GM21529 (cell line): ENCODE data around the gene KRABD2.
"Not testable (repeated sequence)": the region's sequence is repeated elsewhere in the genome, so short reads cannot be mapped to it uniquely, and the experiment has no call there.

Experiments used
- ATAC-seq: cut with Tn5 transposase; IDR thresholded peaks from one replicate; pipeline ENCODE4 v1.9.1; 2021; ENCODE audit not compliant: unreplicated experiment

KRABD2 gene

GRCh38 chr17:8393470-8394231 is 17.1 kb upstream of the KRABD2 start:
- no peak for ATAC-seq

DNA sequence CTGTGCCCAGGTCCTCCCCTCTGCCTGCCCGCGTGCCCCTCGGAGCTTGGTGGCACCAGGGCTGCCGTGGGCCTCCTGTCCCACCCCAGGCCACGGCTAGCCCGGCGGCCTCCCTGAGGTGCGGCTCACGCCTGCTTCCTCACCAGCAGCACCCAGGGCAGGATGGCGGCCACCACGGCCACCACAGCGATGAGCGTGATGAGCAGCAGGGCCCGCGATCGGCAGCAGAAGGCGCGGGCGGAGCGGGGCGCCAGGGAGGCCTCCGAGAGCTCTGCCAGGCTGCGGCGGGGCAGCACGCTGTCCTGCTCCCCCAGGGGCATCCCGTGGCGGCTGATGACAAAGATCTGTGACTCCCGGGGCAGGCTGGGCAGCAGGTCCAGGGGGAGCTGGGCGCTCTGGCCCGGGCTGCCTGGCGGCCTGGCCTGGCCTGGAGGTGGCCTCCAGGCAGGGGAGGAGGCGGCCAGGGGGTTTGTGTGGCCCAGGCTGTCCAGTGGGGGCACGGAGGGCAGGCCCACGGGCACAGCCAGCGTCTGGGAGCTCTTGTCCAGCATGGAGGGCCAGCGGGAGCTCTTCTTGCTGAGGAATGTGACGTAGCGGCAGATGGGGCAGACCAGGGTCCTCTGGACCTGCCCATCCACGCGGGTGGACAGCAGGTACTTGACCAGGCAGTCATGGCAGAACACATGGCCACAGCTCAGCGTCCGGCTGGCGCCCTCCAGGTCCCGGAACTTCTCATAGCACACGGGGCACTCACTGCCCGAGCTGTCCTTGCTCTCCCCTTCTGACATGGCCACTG is 16.4 kb upstream of the KRABD2 start:
- ATAC-seq = no peak

DNA sequence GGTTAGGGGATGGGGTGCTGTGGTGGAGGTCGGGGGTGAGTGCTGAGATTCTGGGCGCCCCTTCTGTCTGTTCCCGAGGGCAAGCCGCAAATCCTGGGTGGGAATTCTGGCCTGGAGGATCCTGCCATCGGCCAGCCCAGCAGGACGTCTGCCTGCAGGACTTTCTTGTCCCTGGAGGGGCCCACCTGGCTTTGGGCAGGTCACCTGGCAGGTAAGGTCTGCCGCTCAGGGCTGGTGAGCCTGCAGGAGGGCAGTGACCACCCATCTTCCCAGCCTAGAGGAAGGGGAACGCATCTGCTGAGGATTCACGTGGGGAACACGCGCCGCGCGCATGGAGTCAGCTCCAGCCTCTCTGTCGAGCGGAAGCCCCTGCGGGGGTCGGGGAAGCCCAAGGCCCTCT is 15.8 kb upstream of the KRABD2 start:
- no peak for ATAC-seq

DNA sequence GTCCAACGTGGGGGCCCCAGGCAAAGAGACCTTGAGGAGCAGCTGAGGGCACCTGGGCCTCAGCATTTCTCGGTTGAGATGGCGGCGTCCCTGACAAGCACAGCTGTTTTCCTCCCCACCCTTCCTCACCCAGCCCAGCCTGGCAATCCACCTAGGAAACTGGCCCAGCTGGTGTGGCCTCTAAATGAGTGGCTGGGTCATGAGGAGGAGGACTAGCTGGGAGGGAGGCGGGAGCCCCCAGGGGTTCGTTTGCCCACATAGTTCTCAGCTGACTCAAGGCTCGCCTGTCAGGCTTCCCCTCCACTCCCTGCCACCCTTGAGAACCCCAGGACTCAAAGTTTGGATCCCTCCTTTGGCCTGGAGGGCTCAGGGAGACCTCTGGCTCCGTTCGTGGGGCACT is 15.2 kb upstream of the KRABD2 start:
- ATAC-seq = no peak

DNA sequence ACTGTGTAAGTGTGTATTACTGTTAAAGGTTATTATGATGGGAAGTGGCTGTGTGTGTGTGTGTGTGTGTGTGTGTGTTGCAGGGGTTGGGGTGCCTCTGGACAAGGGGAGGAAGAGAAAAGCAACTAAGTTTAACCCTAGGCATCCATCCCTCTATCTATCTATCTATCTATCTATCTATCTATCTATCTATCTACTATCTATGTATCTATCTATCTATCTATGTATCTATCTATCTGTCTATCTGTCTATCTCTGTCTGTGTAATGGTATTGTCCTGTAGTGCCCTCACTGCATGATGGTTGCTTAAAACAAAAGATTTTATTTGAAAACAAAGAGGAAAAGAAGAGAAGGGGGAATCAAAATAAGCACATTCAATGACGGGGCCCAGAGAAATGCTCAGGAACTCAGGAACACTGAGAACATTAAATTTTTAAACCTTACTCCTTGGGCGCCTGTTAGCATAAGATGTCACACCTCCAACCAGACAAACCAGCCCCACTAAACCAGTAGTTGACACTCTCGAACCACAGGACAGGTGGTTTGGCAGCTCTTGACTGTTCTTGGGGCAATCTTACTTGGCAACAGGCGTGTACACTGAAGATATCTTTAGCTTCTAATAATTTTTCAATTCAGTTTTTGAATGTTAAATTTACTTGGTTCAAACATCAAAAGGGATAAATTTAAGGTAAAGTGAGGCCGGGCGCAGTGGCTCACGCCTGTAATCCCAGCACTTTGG is 11.6 kb upstream of the KRABD2 start:
- no peak for ATAC-seq

DNA sequence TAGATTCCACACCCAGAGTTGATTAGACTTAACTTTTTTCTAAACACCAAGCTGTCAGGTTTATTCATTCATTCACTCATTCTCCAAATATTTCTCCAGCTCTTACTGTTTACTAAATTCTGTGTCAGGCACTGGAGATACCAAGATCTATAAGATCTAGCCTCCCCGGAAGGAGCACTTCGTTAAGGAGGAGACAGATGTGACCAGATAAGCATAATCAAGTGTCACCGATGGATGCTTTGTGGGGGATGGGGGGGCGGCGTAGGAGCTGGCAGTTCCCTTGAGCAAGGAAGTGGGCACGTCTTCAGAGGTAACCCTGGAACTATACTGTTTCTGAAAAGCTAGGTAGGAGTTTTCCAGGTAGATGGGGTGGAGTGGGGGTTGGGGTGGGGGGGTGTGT is 10.3 kb upstream of the KRABD2 start:
- ATAC-seq = no peak

DNA sequence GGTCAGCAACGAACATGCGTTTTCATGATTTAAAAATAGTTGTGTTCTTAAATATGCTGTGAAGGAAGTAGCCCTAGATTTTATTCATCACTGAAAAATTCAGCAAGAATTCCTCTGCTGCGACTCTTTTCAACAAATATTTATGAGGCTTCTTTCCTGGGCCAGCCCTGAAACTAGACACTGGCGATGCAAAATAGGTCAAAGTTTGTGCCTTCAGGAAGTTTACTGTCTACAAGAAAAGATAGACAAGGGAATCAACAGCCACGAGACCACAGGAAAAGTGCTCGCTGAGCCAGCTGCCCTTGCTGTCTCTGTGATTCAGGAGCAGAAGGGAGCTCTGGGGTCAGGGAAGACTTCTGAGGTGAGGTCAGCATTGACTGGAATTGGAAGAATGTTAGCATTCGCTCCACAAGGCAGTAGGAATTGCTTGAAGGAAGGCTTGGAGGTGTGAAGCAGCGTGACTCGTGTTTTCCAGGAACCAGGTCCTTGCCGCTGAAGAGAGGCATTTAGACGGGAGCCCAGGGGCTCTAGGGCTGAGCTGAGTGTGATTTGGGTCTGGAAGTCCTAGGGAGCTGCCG is 8.4 kb upstream of the KRABD2 start:
- ATAC-seq = no peak

DNA sequence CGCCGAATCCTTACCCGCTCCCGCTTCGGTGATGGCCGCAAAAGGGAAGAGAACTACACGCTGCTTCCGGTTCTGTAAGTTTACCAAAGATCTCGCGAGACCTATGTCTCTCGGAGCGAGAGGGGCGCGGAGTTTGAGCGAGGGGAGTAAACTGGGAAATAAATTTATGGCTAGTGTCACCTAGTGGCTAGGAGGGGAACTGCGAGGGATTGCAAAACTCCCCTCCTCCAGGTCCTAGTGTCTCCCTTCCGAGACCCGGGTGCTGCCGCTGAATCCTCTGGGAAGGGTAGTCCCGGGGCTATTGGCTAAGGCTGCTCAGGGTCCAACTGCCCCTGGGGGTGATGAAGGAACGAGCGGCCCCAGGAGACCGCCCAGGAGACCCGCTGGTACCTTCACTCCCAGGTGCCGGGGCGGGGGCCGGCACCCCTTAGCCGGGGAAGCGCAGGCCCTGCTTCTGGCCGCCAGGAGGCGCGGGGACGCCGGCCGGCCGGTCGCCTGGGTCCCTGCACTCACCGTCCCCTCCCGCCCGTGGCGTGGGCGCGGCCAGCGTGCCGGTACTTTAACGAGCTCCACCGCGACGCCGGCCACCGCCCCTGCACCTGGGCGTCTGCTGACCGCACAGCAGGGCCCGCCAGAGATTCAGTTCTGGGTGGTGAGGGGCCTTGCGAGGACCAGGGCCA is 6.8 kb upstream of the KRABD2 start, which contains the start of gene RPL26:
Gene RPL26, minus strand, starts transcription at position 51 of the 680 bp plus-strand sequence. CDS start 883 bp downstream, outside the sequence.
- ATAC-seq = peak; percentile 82

GRCh38 chr17:8382880-8383142 is 6.3 kb upstream of the KRABD2 start:
- no peak for ATAC-seq

DNA sequence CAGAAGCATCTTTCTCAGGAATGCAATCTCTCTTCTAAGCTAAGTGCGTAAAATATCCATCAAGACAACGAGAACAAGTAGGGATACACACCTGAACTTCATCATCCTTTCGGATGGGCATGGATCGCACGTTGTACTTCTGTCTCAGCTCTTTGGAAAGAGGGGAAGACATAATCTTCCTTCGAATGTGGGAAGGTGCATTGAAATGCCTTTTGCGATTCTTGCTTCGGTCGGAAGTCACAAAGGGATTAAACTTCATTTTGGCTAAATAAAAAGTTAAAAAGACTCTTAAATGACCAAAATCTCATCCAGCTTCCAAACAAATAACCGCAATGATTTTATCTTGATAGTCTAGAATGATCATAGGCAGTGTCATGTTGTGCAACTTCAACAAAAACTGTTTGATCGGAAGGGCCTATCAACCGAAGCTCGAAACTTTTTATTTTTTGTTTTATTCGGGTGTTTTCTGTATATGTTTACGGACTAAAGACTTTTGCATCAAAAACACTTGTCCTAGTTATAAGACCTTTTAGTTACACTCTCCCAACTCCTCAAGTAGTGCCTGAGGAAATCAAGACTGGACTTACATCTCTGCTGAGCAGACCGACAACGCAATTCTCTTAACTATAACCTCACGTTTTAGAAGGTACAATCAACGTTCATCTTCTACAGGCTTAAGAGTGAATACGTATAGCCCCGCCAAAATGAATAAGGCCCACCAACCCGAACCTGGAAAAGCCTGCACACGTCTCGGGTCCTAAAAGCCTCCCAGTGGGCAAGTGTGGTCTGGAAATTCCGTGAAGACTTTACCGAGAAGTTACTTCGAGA is 5.8 kb upstream of the KRABD2 start:
- no peak for ATAC-seq

- no peak for ATAC-seq
These were observed 3.5 kb upstream of the KRABD2 start for GRCh38 chr17:8380049-8380448.

- not testable (repeated sequence) for ATAC-seq
These were observed 1.6 kb upstream of the KRABD2 start for GRCh38 chr17:8378117-8378516.

DNA sequence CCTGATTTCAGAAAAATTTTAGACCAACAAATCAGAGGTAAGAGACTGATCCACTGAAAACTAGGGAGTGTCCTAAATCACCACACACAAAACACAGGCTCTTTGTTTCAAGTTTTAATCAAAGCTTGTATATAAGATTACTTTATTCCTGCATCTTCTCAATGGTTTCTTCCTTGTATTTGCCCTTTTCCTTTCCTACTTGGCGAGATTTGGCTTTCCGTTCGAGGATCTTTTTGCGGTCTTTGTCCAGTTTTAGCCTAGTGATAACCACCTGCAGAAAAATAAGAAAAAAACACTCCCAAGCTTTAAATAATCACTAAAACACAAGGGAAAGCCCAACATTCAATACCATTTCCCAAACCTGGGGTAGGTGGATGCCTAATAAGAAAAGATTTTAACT is 918 bp upstream of the KRABD2 start:
- no peak for ATAC-seq

DNA sequence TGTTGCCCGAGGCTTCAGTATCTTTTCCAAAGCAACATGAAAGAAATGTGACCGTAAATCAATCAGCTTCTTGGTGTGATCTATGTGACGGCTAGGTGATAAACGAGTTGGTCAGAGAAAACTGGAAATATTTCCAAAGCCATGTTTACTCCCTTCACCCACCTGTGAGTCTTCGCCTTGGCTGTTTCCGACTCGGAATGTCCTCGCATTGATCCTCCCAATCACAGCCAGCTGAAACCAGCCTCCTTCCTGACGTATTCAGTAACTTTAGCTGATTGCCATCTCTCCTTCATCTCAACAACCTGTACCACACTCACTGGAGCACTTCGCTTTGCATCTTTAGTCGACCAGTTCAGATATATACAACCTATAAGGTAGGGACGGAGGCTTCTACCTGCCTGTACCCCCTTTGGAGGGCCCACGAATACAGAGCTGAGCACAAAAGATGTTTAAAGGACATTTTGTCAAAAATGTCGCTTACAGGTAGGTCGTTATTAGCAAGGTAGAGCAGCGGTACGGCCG is 705 bp downstream of the KRABD2 start:
- ATAC-seq = no peak

GRCh38 chr17:8373856-8374255 is 2.6 kb downstream of the KRABD2 start:
- ATAC-seq = not testable (repeated sequence)

GRCh38 chr17:8372422-8372821 is 4.1 kb downstream of the KRABD2 start:
- no peak for ATAC-seq

DNA sequence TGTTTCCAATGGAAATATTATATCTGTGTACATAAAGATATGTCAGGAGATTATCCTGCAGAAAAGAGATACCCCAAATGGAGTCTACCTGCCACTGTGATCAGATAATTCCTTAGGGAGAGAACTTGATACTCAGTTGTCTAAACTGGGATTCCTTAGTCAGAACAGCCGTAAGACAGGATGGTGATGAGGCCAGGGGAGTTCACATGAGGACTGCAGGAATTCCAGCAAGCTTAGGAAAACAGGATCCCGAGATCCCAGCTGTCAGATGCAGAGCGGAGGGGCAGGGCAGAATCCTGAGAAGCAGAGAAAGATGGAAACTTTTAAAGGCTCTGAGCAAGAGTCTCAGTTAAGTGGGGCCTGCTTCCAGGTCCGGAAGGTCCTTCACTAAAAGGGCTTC is 4.7 kb downstream of the KRABD2 start:
- no peak for ATAC-seq

DNA sequence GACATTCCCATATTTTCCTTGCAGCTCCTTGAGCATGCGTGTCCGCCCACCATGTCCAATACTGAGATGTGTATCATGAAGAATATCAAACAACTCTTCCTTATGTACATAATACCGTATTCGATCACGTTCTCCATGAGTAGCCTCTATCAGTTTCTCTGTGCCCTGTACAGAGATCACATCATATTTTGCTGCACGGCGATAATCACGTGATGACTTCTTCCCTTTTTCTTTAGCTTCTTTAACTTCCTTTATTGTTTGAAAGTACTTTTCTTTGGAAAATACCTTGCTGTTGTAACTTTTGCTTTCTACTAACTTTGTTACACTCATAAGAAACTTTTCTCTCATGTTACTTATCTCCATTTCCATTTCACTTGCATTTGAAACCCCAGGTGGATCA is 6.6 kb downstream of the KRABD2 start:
- ATAC-seq = no peak

DNA sequence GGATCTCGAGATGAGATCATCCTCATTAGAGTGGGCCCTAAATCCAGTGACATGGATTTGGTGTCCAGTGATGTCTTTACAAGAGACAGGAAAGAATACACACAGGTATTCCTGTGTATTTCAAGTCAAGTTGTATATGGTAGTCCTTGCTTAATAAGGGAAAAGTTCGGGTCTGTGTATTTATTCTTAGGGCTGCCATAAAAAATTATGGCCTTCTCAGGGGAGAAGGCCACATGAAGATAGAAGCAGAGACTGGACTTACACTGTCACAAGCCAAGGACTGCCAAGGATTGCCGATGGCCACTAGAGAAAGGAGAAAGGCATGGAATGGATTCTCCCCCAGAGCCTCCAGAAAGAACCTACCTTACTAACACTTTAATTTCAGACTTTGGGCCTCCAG is 8.3 kb downstream of the KRABD2 start:
- no peak for ATAC-seq

GRCh38 chr17:8366231-8366630 is 10.3 kb downstream of the KRABD2 start:
- no peak for ATAC-seq
